ENCODE results near the gene CDHR5. TPM values are rescaled to one million over a fixed set of nuclear protein-coding genes. Genes with fewer than 3 reads are reported as not detected.

CDHR5 gene
- total RNA-seq, 1 donor from 2014 or later: 0.07 TPM

- intact Hi-C loops (cut with micrococcal nuclease): no loop called here
Measured at GRCh38 chr11:646214-646613, 21.5 kb upstream of the CDHR5 start.

- intact Hi-C loops (cut with micrococcal nuclease): no loop called here
Measured at GRCh38 chr11:645536-645935, 20.8 kb upstream of the CDHR5 start.

GRCh38 chr11:643849-644738, 19.3 kb upstream of the CDHR5 start:
- intact Hi-C loops (cut with micrococcal nuclease): no loop called here

GRCh38 chr11:643366-643765, 18.6 kb upstream of the CDHR5 start:
- intact Hi-C loops (cut with micrococcal nuclease): no loop called here

- intact Hi-C loops (cut with micrococcal nuclease): no loop called here
Measured at GRCh38 chr11:641806-642370, 17.1 kb upstream of the CDHR5 start.

- intact Hi-C loops (cut with micrococcal nuclease): no loop called here
Measured at GRCh38 chr11:640021-640706, 15.4 kb upstream of the CDHR5 start.

- intact Hi-C loops (cut with micrococcal nuclease): no loop called here
Measured at GRCh38 chr11:639332-639955, 14.7 kb upstream of the CDHR5 start.

GRCh38 chr11:638631-639331, 14.0 kb upstream of the CDHR5 start:
- intact Hi-C loops (cut with micrococcal nuclease): no loop called here

GRCh38 chr11:637593-638521, 13.1 kb upstream of the CDHR5 start:
- intact Hi-C loops (cut with micrococcal nuclease): no loop called here

GRCh38 chr11:637333-637592, 12.5 kb upstream of the CDHR5 start:
- intact Hi-C loops (cut with micrococcal nuclease): no loop called here

GRCh38 chr11:636511-637332, 12.0 kb upstream of the CDHR5 start, which contains the start of gene DRD4:
Gene DRD4 (plus strand): TSS chr11:637269. CDS start chr11:637305, 36 bp downstream.
- intact Hi-C loops (cut with micrococcal nuclease): no loop called here

GRCh38 chr11:635945-636510, 11.3 kb upstream of the CDHR5 start:
- intact Hi-C loops (cut with micrococcal nuclease): no loop called here

GRCh38 chr11:630871-631270, 6.1 kb upstream of the CDHR5 start:
- intact Hi-C loops (cut with micrococcal nuclease): no loop called here

GRCh38 chr11:629237-629583, 4.5 kb upstream of the CDHR5 start:
- intact Hi-C loops (cut with micrococcal nuclease): no loop called here

- intact Hi-C loops (cut with micrococcal nuclease): no loop called here
Measured at GRCh38 chr11:628056-628455, 3.3 kb upstream of the CDHR5 start.

- intact Hi-C loops (cut with micrococcal nuclease): no loop called here
Measured at GRCh38 chr11:627308-627576, 2.5 kb upstream of the CDHR5 start.

GRCh38 chr11:626475-627307, 1.9 kb upstream of the CDHR5 start, which contains the start of gene SCT:
Gene SCT (minus strand): TSS chr11:627181. CDS start chr11:627143, 38 bp downstream.
- intact Hi-C loops (cut with micrococcal nuclease): no loop called here

- intact Hi-C loops (cut with micrococcal nuclease): no loop called here
Measured at GRCh38 chr11:625636-626268, 997 bp upstream of the CDHR5 start.

Measured in T-helper 2 cell treated with Interferon-gamma antibody and Interleukin-4, amounts not matched to agents 100 ng/mL and 5 ng/mL, for 36 hours (primary cell).